GM19099 (cell line): Measurements from ENCODE around the gene KLF3.

Experiments used
- POLR2A ChIP-seq: IDR thresholded peaks from 3 replicates; pipeline ENCODE4 v1.6.1; 2011; ENCODE audit warnings: low read depth; ENCODE audit not compliant: insufficient read length; ENCODE audit errors: extremely low read depth

The KLF3 gene

GRCh38 chr4:38663801-38664705, at the start of gene KLF3:
Gene KLF3 (plus strand): TSS chr4:38664199. CDS start chr4:38680626, 16,427 bp downstream.
- TF ChIP-seq POLR2A: no peak

- TF ChIP-seq POLR2A: no peak
Measured at GRCh38 chr4:38614231-38614630, 49.8 kb upstream of the KLF3 start.

GRCh38 chr4:38615847-38616246, 48.2 kb upstream of the KLF3 start:
- no peak for TF ChIP-seq POLR2A

- TF ChIP-seq POLR2A: no peak
Measured at GRCh38 chr4:38618505-38618904, 45.5 kb upstream of the KLF3 start.

GRCh38 chr4:38619316-38619715, 44.7 kb upstream of the KLF3 start:
- no peak for TF ChIP-seq POLR2A

- no peak for TF ChIP-seq POLR2A
Measured at GRCh38 chr4:38620065-38620464, 43.9 kb upstream of the KLF3 start.

- TF ChIP-seq POLR2A: no peak
Measured at GRCh38 chr4:38620527-38621027, 43.4 kb upstream of the KLF3 start.

GRCh38 chr4:38621028-38621684, 42.8 kb upstream of the KLF3 start:
- TF ChIP-seq POLR2A: no peak

- TF ChIP-seq POLR2A: no peak
Measured at GRCh38 chr4:38621831-38622230, 42.2 kb upstream of the KLF3 start.

- no peak for TF ChIP-seq POLR2A
Measured at GRCh38 chr4:38623260-38623659, 40.7 kb upstream of the KLF3 start.

- no peak for TF ChIP-seq POLR2A
Measured at GRCh38 chr4:38624311-38624710, 39.7 kb upstream of the KLF3 start.

GRCh38 chr4:38625508-38625907, 38.5 kb upstream of the KLF3 start:
- TF ChIP-seq POLR2A: no peak

- no peak for TF ChIP-seq POLR2A
Measured at GRCh38 chr4:38630519-38630918, 33.5 kb upstream of the KLF3 start.

GRCh38 chr4:38634047-38634759, 29.8 kb upstream of the KLF3 start:
- no peak for TF ChIP-seq POLR2A

- TF ChIP-seq POLR2A: no peak
Measured at GRCh38 chr4:38639242-38639641, 24.8 kb upstream of the KLF3 start.
